H1 (cell line): ENCODE measurements around the gene OCIAD1.

Experiments used
- CHD1 ChIP-seq: IDR thresholded peaks from 2 replicates; pipeline ENCODE4 v1.6.1; 2012; ENCODE audit warnings: low read depth, low read length, improper control_type of control experiment
- EZH2 ChIP-seq: fragments of 200-600 bp; sonication (generic); IDR thresholded peaks from 2 replicates; pipeline ENCODE4 v1.7.1; 2012; ENCODE audit warnings: low read depth, mild to moderate bottlenecking, moderate library complexity, low read length, inconsistent platforms; ENCODE audit not compliant: severe bottlenecking
- MAFK ChIP-seq: IDR thresholded peaks from 2 replicates; pipeline ENCODE4 v1.6.1; 2012; ENCODE audit warnings: low read depth, mild to moderate bottlenecking, improper control_type of control experiment, low read length
- PHF8 ChIP-seq: fragments of 200-600 bp; sonication (generic); conservative IDR thresholded peaks from 2 replicates; pipeline ENCODE4 v1.7.1; 2012; ENCODE audit warnings: low read depth, mild to moderate bottlenecking, inconsistent platforms, low read length, moderate library complexity
- POLR2A ChIP-seq, 2 experiments: IDR thresholded peaks; 1 replicate in 1 of 2; 2 replicates in 1 of 2; pipeline ENCODE4 v1.6.1; 2011; ENCODE audit warnings: low read depth in 2 of 2, low read length in 2 of 2, mild to moderate bottlenecking in 2 of 2; ENCODE audit errors: control extremely low read depth in 1 of 2
- POLR2AphosphoS5 ChIP-seq: IDR thresholded peaks from 2 replicates; pipeline ENCODE4 v1.6.1; 2011; ENCODE audit warnings: low read depth, low read length
- SP4 ChIP-seq: IDR thresholded peaks from 2 replicates; pipeline ENCODE4 v1.6.1; 2012; ENCODE audit warnings: low read length, inconsistent platforms
- TBP ChIP-seq: IDR thresholded peaks from 2 replicates; pipeline ENCODE4 v1.6.1; 2011; ENCODE audit warnings: low read depth, low read length, improper control_type of control experiment
- TF ChIP-seq, protein P1 (sequence below): IDR thresholded peaks from 2 replicates; pipeline ENCODE4 v1.6.1; 2012; ENCODE audit warnings: inconsistent platforms
- TF ChIP-seq, protein P2 (sequence below), 3 experiments: IDR thresholded peaks; 1 replicate in 2 of 3; 2 replicates in 1 of 3; pipeline versions ENCODE4 v1.5.1 to v1.6.1; 2011; ENCODE audit warnings: low read length in 3 of 3, mild to moderate bottlenecking in 3 of 3, inconsistent platforms in 2 of 3, low read depth in 1 of 3, moderate library complexity in 1 of 3; ENCODE audit not compliant: insufficient read depth in 1 of 3; ENCODE audit errors: control extremely low read depth in 1 of 3

DNA sequence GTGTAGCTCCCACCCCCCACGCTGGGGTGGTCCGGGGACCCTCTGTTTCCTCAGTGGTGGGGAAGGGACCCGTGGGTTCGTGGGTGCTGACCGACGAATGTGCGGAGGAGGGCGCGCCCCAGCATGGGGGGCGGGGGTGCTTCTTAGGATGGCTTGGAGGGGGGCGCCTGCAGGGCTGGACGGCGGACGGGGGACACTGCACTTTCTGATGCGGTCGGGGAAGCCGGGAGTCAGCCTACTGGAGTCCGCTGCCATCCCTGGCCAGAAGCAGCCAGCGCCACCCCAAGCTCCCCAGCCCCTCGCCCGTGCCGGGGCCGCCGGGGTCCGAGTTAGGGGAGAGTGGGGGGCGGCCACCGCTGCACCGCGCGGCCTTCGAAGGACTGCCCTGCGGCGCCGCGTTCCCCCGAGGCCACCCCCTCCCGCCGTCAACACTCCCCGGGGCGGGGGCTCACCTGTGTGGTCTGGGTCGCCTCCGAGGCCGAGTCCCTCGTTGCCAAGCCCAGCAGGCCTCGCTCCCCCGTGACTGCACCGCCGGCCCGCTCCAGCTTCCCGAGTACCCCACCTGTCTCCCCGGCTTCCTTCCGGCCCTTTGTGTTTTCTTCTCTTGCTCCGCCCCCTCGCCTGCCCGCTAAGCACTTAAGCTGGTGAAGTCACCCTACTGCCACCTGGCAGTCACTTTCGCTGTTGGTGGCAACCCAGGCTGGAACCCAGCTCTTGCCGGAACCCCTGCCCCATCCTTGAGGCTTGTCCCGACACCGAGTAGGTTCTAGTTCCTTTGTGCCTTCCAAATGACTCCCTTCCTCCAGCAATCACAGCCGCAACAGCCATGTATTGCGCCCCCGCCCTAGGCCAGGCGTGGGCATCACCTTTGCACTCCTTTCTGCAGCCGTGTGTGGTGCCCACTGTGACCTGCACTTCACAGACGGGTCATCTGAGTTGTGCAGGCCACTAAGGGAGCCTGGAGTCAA is 75.6 kb downstream of the OCIAD1 start, which contains the start of gene OCIAD2:
- TF ChIP-seq POLR2A (IDR thresholded peaks at IDR 0.05; ENCODE audit: control extremely low read depth in 1 of 2, low read depth in 2 of 2, low read length in 2 of 2) (peak; percentile 73 to 82), POLR2AphosphoS5 (peak; percentile 88), TBP (peak; percentile 61; the same call in 1 of the 2 replicates), CHD1 (no peak), EZH2 (no peak), PHF8 (peak; percentile 78), MAFK (no peak), SP4 (no peak)
- TF ChIP-seq, protein P1, sequence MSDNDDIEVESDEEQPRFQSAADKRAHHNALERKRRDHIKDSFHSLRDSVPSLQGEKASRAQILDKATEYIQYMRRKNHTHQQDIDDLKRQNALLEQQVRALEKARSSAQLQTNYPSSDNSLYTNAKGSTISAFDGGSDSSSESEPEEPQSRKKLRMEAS = peak; percentile 56; the same call in 1 of the 2 replicates
- TF ChIP-seq, protein P2, sequence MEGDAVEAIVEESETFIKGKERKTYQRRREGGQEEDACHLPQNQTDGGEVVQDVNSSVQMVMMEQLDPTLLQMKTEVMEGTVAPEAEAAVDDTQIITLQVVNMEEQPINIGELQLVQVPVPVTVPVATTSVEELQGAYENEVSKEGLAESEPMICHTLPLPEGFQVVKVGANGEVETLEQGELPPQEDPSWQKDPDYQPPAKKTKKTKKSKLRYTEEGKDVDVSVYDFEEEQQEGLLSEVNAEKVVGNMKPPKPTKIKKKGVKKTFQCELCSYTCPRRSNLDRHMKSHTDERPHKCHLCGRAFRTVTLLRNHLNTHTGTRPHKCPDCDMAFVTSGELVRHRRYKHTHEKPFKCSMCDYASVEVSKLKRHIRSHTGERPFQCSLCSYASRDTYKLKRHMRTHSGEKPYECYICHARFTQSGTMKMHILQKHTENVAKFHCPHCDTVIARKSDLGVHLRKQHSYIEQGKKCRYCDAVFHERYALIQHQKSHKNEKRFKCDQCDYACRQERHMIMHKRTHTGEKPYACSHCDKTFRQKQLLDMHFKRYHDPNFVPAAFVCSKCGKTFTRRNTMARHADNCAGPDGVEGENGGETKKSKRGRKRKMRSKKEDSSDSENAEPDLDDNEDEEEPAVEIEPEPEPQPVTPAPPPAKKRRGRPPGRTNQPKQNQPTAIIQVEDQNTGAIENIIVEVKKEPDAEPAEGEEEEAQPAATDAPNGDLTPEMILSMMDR (IDR thresholded peaks at IDR 0.05; ENCODE audit: control extremely low read depth in 1 of 3, insufficient read depth in 1 of 3, low read depth in 1 of 3, low read length in 3 of 3) = peak in 2 of 3 experiments; percentile 15 to 24; a peak in 2 of 4 replicates
